Motor neuron (in vitro differentiated cells): ENCODE measurements around the gene SATB1. TPM values are rescaled to one million over a fixed set of nuclear protein-coding genes. Genes with fewer than 3 reads are reported as not detected.

Experiments used
- ATAC-seq, 8 experiments: fragments of 200-7000 bp; cut with Tn5 transposase; replicated peaks in 6 of 8; 2 replicates each; pipeline ENCODE4 v1.8.0; 2021; ENCODE audit warnings: mild to moderate bottlenecking in 8 of 8, moderate library complexity in 8 of 8
- H3K27ac ChIP-seq, 2 donors: fragments of 250-450 bp; sonication (Bioruptor Pico); 2 replicates each; pipeline ENCODE4 v1.9.0; 2021; ENCODE audit warnings: antibody characterized with exemption in 2 of 2, mild to moderate bottlenecking in 2 of 2, moderate library complexity in 1 of 2
- H3K4me1 ChIP-seq, 2 donors: fragments of 250-450 bp; sonication (Bioruptor Pico); replicated peaks in 1 of 2; 2 replicates each; pipeline ENCODE4 v1.6.1; 2021; ENCODE audit warnings: antibody characterized with exemption in 2 of 2, mild to moderate bottlenecking in 2 of 2, moderate library complexity in 1 of 2
- H3K4me3 ChIP-seq, 5 donors: fragments of 250-450 bp; sonication (Bioruptor Pico); 2 replicates each; pipeline ENCODE4 v1.9.0; 2021; ENCODE audit warnings: antibody characterized with exemption in 5 of 5, mild to moderate bottlenecking in 5 of 5, moderate library complexity in 4 of 5
- WGBS, 10 experiments: fragments of 450-650 bp; shearing (Covaris generic); methylation state at CpG; one replicate each; pipeline ENCODE4 v1.0.0; 2022; 5-methylcytosine and 5-hydroxymethylcytosine counted together
- in situ Hi-C, 9 experiments: fragments of 400-800 bp; cut with MboI; loops; one replicate each; pipeline ENCODE4 v1.15.0; 2021; ENCODE audit warnings: low sequenced_read_pairs in 9 of 9, low pct_unique_long_range_greater_than_20kb in 2 of 9; ENCODE audit not compliant: unreplicated experiment in 9 of 9
- total RNA-seq, 8 experiments: library from RNA; unstranded; fragments of 300-600 nt; gene quantifications; 2 replicates each; pipeline versions ENCODE4 v1.2.3 to v1.2.4, GENCODE V29; 2022

SATB1 gene
- total RNA-seq, 8 experiments from 2014 or later = 11.3 to 30.7 (median 25.4) TPM

DNA sequence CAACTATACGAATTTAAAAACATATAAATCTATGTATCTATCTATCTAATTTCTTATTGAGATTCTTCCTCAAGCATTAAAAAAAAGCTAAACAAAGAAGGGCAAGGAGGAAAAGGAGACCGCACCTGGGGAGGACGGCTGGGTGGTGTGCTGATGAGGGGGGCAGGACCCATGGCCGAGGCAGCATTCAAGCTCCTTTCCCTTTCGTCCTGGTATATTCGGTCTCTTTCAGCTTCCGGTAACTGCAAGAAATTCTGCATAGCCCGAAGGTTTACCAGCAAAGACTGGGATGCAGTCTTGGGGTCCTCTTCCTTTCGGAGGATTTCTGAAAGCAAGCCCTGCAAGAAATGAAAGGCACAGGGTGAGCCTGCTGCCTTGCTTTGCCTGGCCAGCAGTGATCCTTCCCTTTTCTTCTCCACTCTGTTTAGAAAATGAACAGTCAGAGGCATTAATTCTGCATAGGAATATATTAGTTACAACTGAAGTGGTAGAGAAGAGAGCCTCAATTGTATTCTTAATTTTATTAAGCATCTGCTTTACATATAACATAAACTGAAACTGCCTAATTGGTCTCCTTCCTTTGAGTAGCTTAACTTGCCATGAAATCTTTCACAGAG lies 38.8 kb downstream of the SATB1 start:
- in situ Hi-C loops = loop anchor here in 1 of 9 experiments (25.0 kb wide), 1 partner anchor 474 kb away; no protein-coding TSS in a partner anchor
- no peak for ATAC-seq
- Histone ChIP-seq H3K27ac (no peak overlapping the region), H3K4me3 (no peak overlapping the region), H3K4me1 (no peaks in the 10 kb centered on the region)
- WGBS, 10 experiments = 69 to 100% (median 92%) methylated on average over 3 to 9 of the region's 9 CpGs; no CpG with 5 or more reads in 1 of the 10 experiments

DNA sequence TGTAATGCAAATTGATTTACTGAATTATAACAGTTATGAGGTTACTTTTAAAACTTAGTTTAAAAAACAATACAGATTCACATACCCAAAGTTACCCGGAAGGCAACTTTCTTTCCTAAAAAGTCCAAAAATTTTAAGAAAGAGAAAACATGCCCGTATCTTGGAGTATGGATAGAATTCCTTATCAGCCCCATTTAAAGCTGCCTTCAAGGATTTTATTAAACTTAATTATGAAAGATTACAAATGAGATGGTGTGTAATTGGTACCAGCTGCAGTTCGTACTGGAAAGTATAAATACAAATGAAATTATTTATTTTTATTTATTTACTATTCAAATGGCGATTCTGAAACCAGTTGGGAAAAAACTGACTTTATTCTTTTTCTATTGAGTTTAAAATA lies 39.4 kb downstream of the SATB1 start:
- in situ Hi-C loops = loop anchor here in 1 of 9 experiments (25.0 kb wide), 1 partner anchor 473 kb away; no protein-coding TSS in a partner anchor
- WGBS, 10 experiments = 70 to 96% (median 87%) methylated on average over 3 to 4 of the region's 4 CpGs
- no peak overlapping the region for H3K4me3 ChIP-seq
- no peak overlapping the region for H3K27ac ChIP-seq
- H3K4me1 ChIP-seq = no peaks in the 10 kb centered on the region
- ATAC-seq = no peak

DNA sequence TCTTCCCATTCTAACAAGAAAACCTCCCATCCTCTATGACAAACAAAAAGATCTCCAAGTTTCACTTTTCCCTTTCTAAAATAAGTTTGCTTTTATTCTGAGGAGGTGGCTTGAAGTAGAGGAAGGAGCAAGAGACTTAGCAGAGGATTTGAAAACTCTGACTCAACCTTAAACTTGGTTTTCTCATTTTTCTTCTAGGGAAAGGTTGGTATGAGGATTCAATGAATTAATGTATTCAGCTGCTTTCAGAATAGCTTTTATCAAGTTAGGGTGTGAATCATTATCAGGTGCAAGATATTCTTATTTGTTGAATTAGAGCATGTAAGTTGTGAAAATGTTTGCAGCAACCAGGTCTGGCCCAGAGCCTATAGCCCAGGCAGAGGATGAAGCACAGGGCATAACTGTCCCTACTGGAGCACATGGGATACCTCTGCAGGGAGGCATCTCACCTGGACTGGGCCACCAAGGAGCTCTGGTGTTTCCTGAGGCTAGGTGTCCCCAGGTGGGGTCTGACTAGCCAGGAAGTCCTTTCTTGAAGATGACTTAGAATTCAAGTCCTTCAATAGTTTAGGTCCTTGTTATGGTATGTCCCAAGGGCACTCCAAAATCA lies 42.3 kb downstream of the SATB1 start:
- H3K4me1 ChIP-seq = no peaks in the 10 kb centered on the region
- no peak overlapping the region for H3K4me3 ChIP-seq
- in situ Hi-C loops = loop anchor here in 1 of 9 experiments (25.0 kb wide), 1 partner anchor 471 kb away; no protein-coding TSS in a partner anchor
- H3K27ac ChIP-seq = no peak overlapping the region
- ATAC-seq = no peak

DNA sequence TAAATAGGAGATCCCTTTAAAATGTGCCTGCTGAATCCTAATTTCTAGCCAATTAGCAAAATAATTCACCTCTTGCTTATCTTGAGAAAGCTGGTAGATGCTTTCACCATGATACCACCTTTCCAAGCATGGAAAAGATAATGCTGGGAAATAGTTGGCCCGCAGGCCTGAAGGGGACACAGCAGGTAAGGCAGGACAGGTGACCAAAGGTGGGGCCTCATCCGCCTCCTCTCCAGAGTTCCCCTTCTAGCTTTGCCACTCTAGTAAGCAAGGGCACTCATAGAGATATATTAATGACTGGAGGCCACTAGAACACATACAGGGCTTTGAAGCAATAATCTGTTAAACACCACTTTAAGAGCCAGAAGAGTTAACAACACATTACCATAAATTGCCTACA lies 45.5 kb downstream of the SATB1 start:
- Histone ChIP-seq H3K4me1 (no peaks in the 10 kb centered on the region), H3K27ac (no peak overlapping the region), H3K4me3 (no peak overlapping the region)
- in situ Hi-C loops = loop anchor here in 1 of 9 experiments (25.0 kb wide), 1 partner anchor 467 kb away; no protein-coding TSS in a partner anchor
- no peak for ATAC-seq
- WGBS, 10 experiments = 75 to 100% (median 86%) methylated on average over 1 to 2 of the region's 2 CpGs; no CpG with 5 or more reads in 7 of the 10 experiments

DNA sequence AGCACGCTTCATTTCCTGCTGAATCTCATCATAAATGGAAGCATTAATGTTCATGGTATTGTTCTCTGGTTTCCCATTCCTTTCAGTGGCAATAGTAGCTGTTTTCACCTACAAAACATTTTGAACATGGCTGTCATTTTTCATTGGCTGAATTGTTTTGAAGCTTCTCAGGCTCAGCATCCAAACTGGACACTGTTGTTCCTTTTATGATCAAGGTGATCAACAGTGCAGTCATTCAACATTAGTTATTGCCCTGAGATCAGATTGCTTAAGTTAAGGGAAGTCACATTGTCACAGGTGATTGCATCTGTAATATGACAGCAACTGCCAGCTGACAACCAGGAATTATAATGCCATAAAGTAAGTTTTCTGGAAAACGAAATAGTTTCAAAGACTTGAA lies 46.9 kb downstream of the SATB1 start:
- no peak for ATAC-seq
- in situ Hi-C loops = loop anchor here in 1 of 9 experiments (25.0 kb wide), 1 partner anchor 466 kb away; no protein-coding TSS in a partner anchor
- 14 to 95% (median 77%) methylated on average over 1 to 2 of the region's 2 CpGs; no CpG with 5 or more reads in 2 of the 10 experiments for WGBS, 10 experiments
- no peak overlapping the region for H3K27ac ChIP-seq
- no peak overlapping the region for H3K4me3 ChIP-seq
- peaks cover 0 to 12% of the 10 kb centered on the region in 2 donors for H3K4me1 ChIP-seq

DNA sequence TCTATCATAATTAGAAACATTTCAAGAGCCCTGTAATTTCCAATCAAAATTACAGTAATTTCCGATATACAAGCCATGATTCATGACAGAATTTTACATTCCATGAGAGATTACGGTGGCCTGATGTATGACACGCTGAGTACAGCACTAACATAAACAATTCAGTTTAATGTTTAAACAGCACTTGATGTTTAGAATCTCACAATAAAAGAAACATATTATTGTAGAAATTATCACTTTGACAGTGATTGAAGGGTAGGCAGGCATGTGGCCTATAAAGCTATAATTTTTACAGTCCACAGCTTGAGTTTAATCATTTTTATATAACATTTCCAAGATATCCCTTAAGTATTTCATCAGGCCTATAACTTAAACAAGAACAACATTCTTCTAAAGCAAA lies 48.5 kb downstream of the SATB1 start:
- H3K4me1 ChIP-seq = peaks cover 0 to 12% of the 10 kb centered on the region in 2 donors
- WGBS, 10 experiments = 81 to 100% (median 99%) methylated on average over 1 to 3 of the region's 3 CpGs; no CpG with 5 or more reads in 2 of the 10 experiments
- H3K4me3 ChIP-seq = no peak overlapping the region
- H3K27ac ChIP-seq = no peak overlapping the region
- ATAC-seq = no peak
- in situ Hi-C loops = loop anchor here in 1 of 9 experiments (25.0 kb wide), 1 partner anchor 464 kb away; no protein-coding TSS in a partner anchor

DNA sequence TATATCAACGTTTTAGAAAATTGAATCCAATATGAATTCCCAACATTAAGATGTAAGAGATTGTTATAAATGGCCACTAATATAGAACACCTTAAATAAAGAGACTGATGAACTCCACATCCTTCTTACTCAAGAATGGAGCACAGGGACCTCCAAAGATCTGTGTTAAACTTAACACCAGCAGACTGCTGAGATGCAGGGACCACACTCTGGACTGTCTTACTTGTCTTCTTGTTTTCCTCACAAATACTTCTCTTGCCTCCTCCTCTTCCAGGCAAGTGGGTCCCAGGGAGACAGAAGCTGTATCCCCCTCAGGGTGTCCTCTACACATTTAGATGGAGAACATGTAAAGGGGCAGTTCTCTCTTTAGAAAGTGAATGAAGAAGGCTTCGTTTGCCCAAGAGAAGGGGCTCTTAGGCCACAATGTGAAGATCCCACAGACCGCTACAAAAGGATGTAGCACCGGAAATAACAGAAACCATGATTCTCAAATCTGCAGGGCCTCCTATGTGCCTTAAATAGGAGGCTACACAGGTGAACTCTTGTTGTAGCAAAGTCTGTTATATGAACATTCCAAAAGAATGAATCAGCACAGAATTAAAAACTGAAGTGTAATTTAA lies 52.2 kb downstream of the SATB1 start:
- in situ Hi-C loops = no loop called here
- Histone ChIP-seq H3K27ac (no peak overlapping the region), H3K4me3 (no peak overlapping the region), H3K4me1 (peaks cover 4 to 37% of the 10 kb centered on the region in 2 donors)
- 47 to 92% (median 76%) methylated on average over 1 to 4 of the region's 4 CpGs; no CpG with 5 or more reads in 1 of the 10 experiments for WGBS, 10 experiments
- ATAC-seq = no peak

DNA sequence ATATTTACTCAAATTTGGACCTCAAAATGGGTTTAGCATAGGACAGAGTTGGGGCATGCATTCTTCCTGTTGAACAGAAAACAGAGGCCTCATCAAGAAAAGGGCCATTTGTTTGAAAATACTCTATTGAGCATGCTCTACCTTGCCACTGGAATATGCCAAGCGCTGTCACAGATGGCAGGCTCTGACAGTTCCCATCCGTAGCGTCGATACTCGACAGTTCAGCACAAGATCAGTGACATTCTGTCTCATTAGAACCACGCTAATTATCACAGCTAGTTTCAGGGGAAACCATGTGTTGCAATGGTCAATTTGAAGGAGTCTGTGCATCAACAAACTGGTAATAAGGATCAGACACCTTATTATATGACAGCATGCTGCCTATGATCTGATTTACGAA lies 54.5 kb downstream of the SATB1 start:
- WGBS, 10 experiments = 66 to 100% (median 81%) methylated on average over 5 to 7 of the region's 7 CpGs; no CpG with 5 or more reads in 2 of the 10 experiments
- H3K4me3 ChIP-seq = no peak overlapping the region
- no peak for ATAC-seq
- peak overlapping the region in 1 of 2 donors; percentile 46 for H3K27ac ChIP-seq
- peaks cover 4 to 37% of the 10 kb centered on the region in 2 donors for H3K4me1 ChIP-seq
- in situ Hi-C loops = no loop called here

DNA sequence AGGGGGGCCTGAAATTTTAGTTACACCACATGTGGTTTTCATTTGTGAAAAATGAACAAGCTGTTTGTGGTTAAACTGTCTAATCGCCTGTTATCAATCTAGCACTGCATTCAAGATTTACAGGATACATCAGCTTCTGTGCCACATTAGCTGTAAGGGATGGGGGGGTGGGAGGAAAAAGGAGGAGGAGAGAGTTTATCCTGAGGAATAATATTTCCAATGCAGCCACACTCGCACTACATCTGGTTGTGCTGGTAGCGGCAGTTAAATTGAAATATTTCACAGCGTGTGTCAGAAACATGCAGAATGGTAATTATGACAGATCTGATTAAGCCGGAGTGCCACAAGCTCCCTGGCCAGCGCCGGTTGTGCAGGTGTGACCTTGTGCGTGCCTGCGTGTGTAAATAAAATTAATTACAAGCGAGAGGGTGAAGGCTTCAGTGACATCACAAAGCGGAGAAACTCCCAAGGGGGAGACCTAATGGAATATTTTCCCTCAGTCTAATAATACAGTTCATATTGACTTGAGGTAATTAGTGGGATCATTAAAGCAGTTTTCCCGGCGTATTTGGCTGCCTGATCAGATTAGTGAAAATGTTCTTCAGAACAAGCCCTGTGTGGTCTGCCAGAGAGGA lies 55.5 kb downstream of the SATB1 start:
- Histone ChIP-seq H3K4me1 (peaks cover 4 to 37% of the 10 kb centered on the region in 2 donors), H3K4me3 (peak overlapping the region in 4 of 5 donors; percentile 1 to 34 (median 8)), H3K27ac (peak overlapping the region; percentile 28 to 45)
- WGBS, 10 experiments = 12 to 63% (median 32%) methylated on average over 2 to 13 of the region's 13 CpGs; no CpG with 5 or more reads in 2 of the 10 experiments
- in situ Hi-C loops = no loop called here
- peak in 7 of 8 experiments; percentile 70 to 97 (median 96) for ATAC-seq

DNA sequence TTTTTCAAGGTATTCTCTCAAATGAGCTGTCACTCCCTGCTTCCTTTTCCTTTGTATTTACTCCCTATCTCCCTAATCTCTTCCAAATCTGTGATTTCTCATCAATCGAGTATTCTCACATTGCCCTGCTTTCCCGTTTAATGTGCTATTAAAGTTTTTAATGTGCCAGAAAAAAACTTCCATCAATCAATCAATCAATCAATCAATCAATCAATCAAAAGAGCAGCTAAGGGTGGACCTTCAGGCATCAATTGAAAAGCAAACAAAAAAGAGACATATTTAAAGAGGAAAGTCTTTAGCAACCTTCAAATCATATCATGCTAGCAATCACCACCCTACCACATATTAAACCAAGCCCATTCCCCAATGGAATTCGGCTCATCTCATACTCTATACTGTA lies 58.9 kb downstream of the SATB1 start:
- ATAC-seq = no peak
- Histone ChIP-seq H3K27ac (no peak overlapping the region), H3K4me3 (no peak overlapping the region), H3K4me1 (peaks cover 4 to 26% of the 10 kb centered on the region in 2 donors)
- WGBS, 10 experiments = 20 to 100% (median 95%) methylated on average over 1 to 3 of the region's 3 CpGs; no CpG with 5 or more reads in 2 of the 10 experiments
- in situ Hi-C loops = no loop called here

DNA sequence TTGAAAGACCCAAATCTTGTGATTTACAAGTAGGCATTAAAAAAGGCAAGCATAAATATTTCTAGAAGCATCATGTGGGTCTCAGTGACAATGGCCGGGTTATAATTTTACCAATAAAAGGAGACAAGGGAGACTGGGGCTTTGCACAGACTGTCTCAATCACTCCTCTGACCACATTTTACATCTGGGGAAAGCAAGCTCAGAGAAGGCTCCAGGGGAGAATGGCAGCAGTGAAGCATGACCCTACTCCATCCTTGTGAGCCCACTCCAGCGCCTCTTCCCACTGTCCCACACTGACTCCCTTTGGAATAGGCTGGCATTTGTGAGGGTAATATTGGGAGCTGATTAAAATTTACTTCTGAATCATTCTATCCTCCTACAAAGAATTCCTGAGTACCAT lies 61.8 kb downstream of the SATB1 start:
- H3K4me1 ChIP-seq = no peaks in the 10 kb centered on the region
- WGBS, 10 experiments = 20 to 100% (median 100%) methylated on average over 1 to 2 of the region's 2 CpGs; no CpG with 5 or more reads in 3 of the 10 experiments
- in situ Hi-C loops = no loop called here
- H3K27ac ChIP-seq = no peak overlapping the region
- no peak overlapping the region for H3K4me3 ChIP-seq
- peak in 3 of 8 experiments; percentile 63 to 71 (median 64) for ATAC-seq

DNA sequence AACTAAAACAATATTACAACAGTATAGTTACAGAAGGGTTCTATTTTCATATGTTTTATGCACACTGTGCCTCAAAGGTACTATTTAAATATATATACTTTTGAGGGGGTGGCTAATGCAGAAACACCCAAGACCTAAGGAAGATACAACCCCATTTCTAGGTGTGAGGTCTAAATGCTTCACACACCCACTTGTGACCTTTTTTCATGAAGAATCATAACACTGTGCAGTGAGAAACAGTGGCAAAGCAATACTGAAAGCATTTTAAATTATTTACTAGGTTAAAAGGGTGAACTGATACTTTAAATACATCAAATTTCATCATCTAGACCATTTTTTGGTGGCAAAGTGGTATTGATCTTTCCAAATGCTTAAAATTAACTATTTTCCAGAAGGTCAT lies 67.4 kb downstream of the SATB1 start:
- ATAC-seq = no peak
- Histone ChIP-seq H3K4me3 (no peak overlapping the region), H3K4me1 (peaks cover 20 to 37% of the 10 kb centered on the region in 2 donors), H3K27ac (no peak overlapping the region)
- in situ Hi-C loops = no loop called here

DNA sequence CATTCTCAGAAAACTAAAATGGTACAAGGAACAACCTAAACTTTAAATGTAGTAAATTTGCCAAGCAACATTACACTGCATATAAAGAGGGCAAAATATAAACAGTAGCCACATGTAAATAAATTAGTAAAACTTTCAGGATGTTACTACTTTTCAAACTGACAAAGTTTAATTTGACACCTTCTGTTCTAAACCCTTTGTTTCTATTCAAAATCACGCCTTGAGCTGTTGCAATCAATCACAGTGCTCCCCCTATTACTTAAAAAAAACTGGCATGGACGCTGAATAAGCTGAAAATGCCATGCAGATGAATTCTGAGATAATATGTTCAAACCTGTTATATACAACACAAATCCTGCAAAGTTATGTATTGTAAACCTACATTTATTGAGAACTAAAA lies 69.3 kb downstream of the SATB1 start:
- in situ Hi-C loops = no loop called here
- Histone ChIP-seq H3K4me3 (no peak overlapping the region), H3K27ac (no peak overlapping the region), H3K4me1 (peaks cover 30 to 42% of the 10 kb centered on the region in 2 donors)
- ATAC-seq = no peak
- WGBS, 10 experiments = 11 to 81% (median 27%) methylated on average over 1 to 2 of the region's 2 CpGs; no CpG with 5 or more reads in 1 of the 10 experiments
